NCI-H146 treated with DMSO at 0.1 percent for 48 hours (cell line): ENCODE measurements around the gene EN1.

Experiments
- DNase-seq: peaks from one replicate; lab custom pipeline; 2025; ENCODE audit not compliant: unreplicated experiment; lab: John Stamatoyannopoulos, UW

The EN1 gene

GRCh38 chr2:118823633-118824032, 23.8 kb downstream of the EN1 start:
- no peak for DNase-seq

GRCh38 chr2:118822572-118822971, 24.9 kb downstream of the EN1 start:
- no peak for DNase-seq

GRCh38 chr2:118822015-118822414, 25.4 kb downstream of the EN1 start:
- no peak for DNase-seq

- no peak for DNase-seq
These were observed 30.0 kb downstream of the EN1 start for GRCh38 chr2:118817469-118817868.

- DNase-seq: no peak
These were observed 30.8 kb downstream of the EN1 start for GRCh38 chr2:118816669-118817068.

GRCh38 chr2:118815731-118816130, 31.7 kb downstream of the EN1 start:
- DNase-seq: no peak

GRCh38 chr2:118815314-118815713, 32.1 kb downstream of the EN1 start:
- DNase-seq: no peak

GRCh38 chr2:118814368-118814767, 33.1 kb downstream of the EN1 start:
- DNase-seq: no peak

GRCh38 chr2:118813601-118814339, 33.7 kb downstream of the EN1 start:
- no peak for DNase-seq

GRCh38 chr2:118813111-118813510, 34.3 kb downstream of the EN1 start:
- DNase-seq: no peak

- DNase-seq: no peak
These were observed 34.9 kb downstream of the EN1 start for GRCh38 chr2:118812552-118812951.

GRCh38 chr2:118811514-118812115, 35.8 kb downstream of the EN1 start:
- no peak for DNase-seq

GRCh38 chr2:118810766-118811165, 36.7 kb downstream of the EN1 start:
- no peak for DNase-seq

GRCh38 chr2:118808429-118808809, 39.0 kb downstream of the EN1 start:
- DNase-seq: no peak

GRCh38 chr2:118807668-118808428, 39.6 kb downstream of the EN1 start:
- no peak for DNase-seq

GRCh38 chr2:118806797-118807667, 40.4 kb downstream of the EN1 start:
- DNase-seq: no peak

- DNase-seq: no peak
These were observed 42.3 kb downstream of the EN1 start for GRCh38 chr2:118805064-118805690.

GRCh38 chr2:118803012-118803411, 44.4 kb downstream of the EN1 start:
- DNase-seq: no peak

- no peak for DNase-seq
These were observed 46.3 kb downstream of the EN1 start for GRCh38 chr2:118801151-118801550.

GRCh38 chr2:118800736-118801135, 46.7 kb downstream of the EN1 start:
- no peak for DNase-seq

- no peak for DNase-seq
These were observed 52.9 kb downstream of the EN1 start for GRCh38 chr2:118794546-118794945.
